NCI-H2081 (cell line): ENCODE measurements around the gene FAM131B.
"Not testable (repeated sequence)": the region's sequence is repeated elsewhere in the genome, so short reads cannot be mapped to it uniquely, and the experiment has no call there.

Experiments used
- DNase-seq, 2 experiments: peaks; one replicate each; lab custom pipeline; 2025; lab: John Stamatoyannopoulos, UW

The FAM131B gene

DNA sequence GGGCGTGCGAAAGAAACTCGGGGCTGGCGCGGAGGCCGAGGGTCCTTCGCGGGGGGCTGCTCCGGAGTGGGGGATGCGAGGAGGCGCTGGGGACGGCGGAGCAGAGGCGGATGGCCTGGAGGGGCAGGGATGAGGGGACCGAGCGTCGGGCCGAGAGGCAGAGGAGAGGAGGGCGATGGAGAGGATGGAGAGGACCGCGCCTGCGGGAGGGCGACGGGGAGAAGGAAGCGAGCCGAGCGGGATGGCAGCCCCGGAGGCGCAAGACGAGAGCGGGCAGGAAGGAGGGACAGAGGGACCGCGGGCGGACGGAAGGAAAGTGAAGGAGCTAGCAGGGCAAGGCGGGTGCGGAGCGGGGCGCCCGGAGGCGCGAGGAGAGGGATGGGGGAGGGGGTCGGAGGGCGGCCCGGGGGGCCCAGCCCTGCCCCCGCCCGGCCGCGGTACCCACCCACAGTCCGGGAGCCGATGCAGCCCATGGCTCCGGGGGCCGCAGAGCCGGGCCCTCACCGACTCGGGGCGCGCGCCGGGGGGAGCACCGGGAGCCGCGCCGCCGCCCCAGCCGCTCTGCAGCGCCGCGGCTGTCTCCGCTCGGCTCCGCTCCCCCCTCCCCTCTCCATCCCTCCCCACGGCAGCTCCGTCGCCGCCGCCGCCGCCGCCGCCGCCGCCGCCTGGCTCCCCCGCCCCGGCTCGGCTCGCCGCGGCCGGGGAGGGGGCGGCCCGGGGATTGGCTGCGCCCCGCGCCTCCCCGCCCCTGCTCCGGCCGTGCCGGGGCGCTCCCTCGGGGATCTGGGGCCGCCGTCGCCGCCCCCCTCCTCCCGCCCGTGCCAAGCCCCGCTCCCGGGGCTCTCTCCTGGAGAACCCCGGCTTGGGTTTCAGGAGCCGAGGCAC, at the start of gene FAM131B:
FAM131B (minus strand) TSS at position 583 of the 885 bp plus-strand sequence; CDS start at position 473, 110 bp downstream.
- DNase-seq, result peak; percentile 31 to 38

DNA sequence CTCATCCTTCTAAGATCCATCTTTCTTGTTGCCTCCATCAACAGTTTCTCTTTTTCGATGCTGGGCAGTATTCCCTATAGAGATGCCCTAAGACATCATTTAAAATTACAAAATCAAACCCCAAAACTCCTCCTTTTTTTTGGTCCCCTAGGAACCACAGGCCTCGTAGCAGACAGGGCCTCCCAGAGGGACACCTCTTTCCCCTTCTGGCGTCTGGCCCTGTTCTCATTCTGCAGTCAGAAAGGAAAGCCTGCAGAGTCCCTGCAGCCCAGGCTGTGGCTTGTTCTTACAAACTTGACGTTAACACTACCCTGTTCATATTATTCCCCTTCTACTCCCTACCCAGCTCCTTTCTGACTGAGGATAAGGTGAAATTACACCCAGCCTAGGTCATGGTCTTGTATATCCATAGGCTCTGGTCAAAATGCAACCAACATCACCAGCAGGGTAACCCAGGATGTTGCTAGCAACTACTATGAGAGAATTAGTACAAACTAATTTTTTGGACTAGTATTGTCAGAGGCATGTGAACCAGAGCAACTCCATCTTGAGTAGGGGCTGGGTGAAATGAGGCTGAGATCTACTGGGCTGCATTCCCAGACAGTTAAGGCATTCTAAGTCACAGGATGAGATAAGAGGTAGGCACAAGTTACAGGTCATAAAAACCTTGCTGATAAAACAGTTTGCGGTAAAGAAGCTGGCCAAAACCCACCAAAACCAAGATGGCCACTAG, 49.6 kb upstream of the FAM131B start:
- no peak for DNase-seq

DNA sequence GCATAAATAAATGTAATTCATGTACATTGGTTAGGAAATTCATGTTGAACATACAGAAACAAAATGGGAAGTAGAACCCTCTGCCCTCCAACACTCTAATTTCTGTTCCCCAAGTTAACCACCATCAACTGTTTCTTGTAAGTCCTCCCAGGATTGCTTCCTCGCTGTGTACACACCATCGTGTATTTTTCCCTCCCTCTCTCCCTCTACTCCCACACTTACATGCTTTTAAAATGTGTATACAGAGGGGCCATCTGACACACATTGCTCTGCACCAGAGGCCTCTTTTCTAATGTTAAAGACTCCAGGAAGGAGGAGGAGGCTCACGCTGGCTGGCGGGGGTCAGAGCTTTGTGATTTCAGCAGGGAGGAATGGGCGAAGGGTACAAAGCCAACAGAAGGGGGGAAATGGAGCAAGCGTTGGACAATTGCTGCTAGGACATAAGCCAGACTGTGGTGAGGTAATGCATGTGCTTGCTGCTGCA, 48.0 kb upstream of the FAM131B start:
- no peak for DNase-seq

GRCh38 chr7:143408686-143409561, 46.4 kb upstream of the FAM131B start, which contains the start of gene EPHA1:
EPHA1 (minus strand) TSS chr7:143408856; CDS start chr7:143408805, 51 bp downstream.
- DNase-seq, result peak; percentile 33 to 52

GRCh38 chr7:143408252-143408685, 45.8 kb upstream of the FAM131B start:
- no peak for DNase-seq

GRCh38 chr7:143407287-143408251, 45.1 kb upstream of the FAM131B start:
- no peak for DNase-seq

GRCh38 chr7:143406002-143406357, 43.5 kb upstream of the FAM131B start:
- DNase-seq, result peak; percentile 35 to 60

- DNase-seq, result peak in 1 of 2 experiments; percentile 51
Observed at GRCh38 chr7:143405173-143406001, 42.9 kb upstream of the FAM131B start.

GRCh38 chr7:143402233-143402632, 39.7 kb upstream of the FAM131B start:
- DNase-seq, result not testable (repeated sequence)

GRCh38 chr7:143401265-143401664, 38.8 kb upstream of the FAM131B start:
- no peak for DNase-seq

- no peak for DNase-seq
Observed at GRCh38 chr7:143399642-143400041, 37.1 kb upstream of the FAM131B start.

DNA sequence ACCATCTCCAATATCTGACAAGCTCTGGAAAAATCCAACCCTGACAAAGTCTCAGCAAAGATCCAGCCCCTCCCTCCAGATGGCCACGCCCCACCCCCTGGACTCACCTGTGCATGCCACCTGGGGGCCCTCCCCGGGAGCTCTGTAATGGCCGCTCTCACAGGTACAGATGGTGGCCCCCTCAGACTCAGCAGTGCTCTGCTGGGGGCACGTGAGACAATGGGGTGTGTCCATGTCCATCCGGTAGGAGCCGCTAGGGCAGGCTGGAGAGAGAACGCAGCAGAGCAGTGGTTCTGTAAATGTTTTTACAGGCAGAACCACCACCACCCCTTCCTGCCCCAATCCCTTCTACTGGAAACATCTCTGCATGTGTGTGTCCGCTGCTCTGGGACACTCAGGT, 36.6 kb upstream of the FAM131B start:
- no peak for DNase-seq

GRCh38 chr7:143398616-143399015, 36.1 kb upstream of the FAM131B start:
- no peak for DNase-seq

GRCh38 chr7:143397710-143398530, 35.4 kb upstream of the FAM131B start:
- no peak for DNase-seq

DNA sequence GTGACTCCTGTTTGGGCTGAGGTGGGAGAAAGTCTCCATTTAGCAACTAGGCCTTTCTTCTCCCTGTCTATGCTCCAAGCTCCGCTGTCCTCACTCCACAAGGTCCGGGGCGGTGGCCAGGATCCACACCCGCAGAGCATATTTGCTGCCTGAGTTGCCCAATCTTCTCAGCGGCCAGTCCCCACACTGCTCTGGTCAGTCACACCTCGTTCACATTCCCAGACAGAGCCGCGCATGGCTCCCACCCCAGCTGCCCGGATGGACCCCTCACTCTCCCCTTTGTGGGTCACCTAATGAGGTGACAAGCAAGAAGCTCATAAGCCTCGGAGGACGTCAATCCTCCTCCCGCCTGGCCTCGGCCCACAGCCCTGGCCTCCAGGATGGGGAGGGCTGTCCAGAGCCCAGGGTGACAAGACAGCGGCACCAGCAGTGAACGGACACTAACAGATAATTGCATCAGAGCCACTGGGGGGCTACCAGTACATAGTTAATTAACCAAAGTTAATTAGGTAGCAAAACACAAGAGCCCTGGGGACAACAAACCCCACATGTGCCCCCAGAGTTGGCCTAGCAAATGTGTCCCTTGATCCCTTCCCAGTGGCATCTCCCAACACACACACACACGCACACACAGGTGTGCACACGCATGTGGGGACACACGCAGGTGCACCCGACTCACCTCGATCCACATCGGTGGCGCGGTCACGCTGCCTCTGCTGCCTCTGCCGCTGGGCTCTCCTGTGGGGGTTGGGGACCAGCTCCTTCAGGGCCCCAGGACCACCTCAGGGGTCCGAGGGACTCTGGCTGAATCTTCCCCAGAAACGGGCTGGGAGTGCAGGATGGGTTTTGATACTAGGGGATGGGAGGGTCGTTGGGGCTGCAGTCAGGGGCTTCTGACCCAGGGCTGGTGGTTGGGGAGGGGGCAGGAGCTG, 34.4 kb upstream of the FAM131B start:
- no peak for DNase-seq

DNA sequence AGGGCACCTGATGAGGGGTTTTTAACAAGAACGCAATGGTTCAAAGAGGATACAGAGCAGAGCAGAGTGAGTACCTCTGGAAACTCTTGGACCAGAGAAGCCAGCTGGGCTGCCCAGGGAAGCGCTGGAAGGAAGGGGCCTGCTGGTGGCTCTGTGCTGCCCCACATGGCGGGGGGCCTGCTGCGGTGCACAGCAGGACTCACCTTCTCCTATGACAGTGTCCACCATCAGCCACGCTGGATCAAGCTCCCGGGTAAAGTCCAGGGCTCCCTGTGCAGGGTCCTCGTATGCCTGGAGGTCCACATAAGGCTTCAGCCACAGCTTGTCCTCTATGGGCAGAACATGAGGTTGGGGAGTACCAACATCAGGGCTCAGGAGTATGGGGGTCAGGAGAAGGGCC, 33.7 kb upstream of the FAM131B start:
- no peak for DNase-seq
